IMR-90 (cell line): ENCODE data around the gene HLA-DMB. TPM values are rescaled to one million over a fixed set of nuclear protein-coding genes. Genes with fewer than 3 reads are reported as not detected.

Experiments
- ATAC-seq: fragments of 200-7000 bp; cut with Tn5 transposase; 2 replicates; pipeline ENCODE4 v1.9.1; 2020; ENCODE audit warnings: low read depth, mild to moderate bottlenecking, moderate library complexity
- BruUV-seq: library from RNA; stranded (reverse); fragments of 400-500 nt; replicated peaks from 2 replicates; lab custom pipeline; 2021; lab: Mats Ljungman, UMichigan
- CTCF ChIA-PET: fragments of 300-600 bp; formaldehyde crosslinking; extraction: SDS; loops from one replicate; lab custom pipeline; 2021; ENCODE audit warnings: antibody characterized with exemption; lab: Yijun Ruan, JAX
- POLR2A ChIA-PET: fragments of 300-600 bp; sonication (Branson Sonifier 250); formaldehyde crosslinking; loops from one replicate; lab custom pipeline; 2022; ENCODE audit warnings: antibody characterized with exemption; ENCODE audit not compliant: unreplicated experiment; lab: Charles Lee
- DNase-seq: peaks from one replicate; pipeline ENCODE4 v3.0.0; 2013
- H2AFZ ChIP-seq: replicated peaks from 2 replicates; pipeline ENCODE3; 2013; ENCODE audit warnings: low read length, mild to moderate bottlenecking; ENCODE audit not compliant: poor library complexity
- H2AK5ac ChIP-seq: 2 replicates; pipeline ENCODE4 v1.6.1; 2013; ENCODE audit warnings: low read depth, low read length, inconsistent platforms
- H2AK9ac ChIP-seq: replicated peaks from 2 replicates; pipeline ENCODE3; 2013; ENCODE audit warnings: mild to moderate bottlenecking, low read depth, low read length, moderate library complexity; ENCODE audit not compliant: poor library complexity
- H2BK120ac ChIP-seq: 2 replicates; pipeline ENCODE4 v1.6.1; 2013; ENCODE audit warnings: low read depth, low read length, inconsistent platforms
- H2BK15ac ChIP-seq: 3 replicates; pipeline ENCODE4 v1.6.1; 2013; ENCODE audit warnings: low read depth, low read length, inconsistent platforms
- H2BK20ac ChIP-seq: 2 replicates; pipeline ENCODE4 v1.6.1; 2013; ENCODE audit warnings: low read depth, mild to moderate bottlenecking, inconsistent platforms, low read length, moderate library complexity
- H2BK5ac ChIP-seq: 2 replicates; pipeline ENCODE4 v1.6.1; 2013; ENCODE audit warnings: mild to moderate bottlenecking, low read depth, low read length, inconsistent platforms; ENCODE audit not compliant: poor library complexity, severe bottlenecking
- H3K14ac ChIP-seq: replicated peaks from 2 replicates; pipeline ENCODE4 v1.6.1; 2013; ENCODE audit warnings: low read depth, low read length, inconsistent platforms
- H3K18ac ChIP-seq: 2 replicates; pipeline ENCODE4 v1.6.1; 2013; ENCODE audit warnings: low read depth, low read length, control low read depth
- H3K23ac ChIP-seq: 2 replicates; pipeline ENCODE4 v1.6.1; 2013; ENCODE audit warnings: low read depth, low read length, inconsistent platforms
- H3K27ac ChIP-seq: 2 replicates; pipeline ENCODE4 v1.5.1; 2013; ENCODE audit warnings: mild to moderate bottlenecking, control low read depth, low read length; ENCODE audit not compliant: insufficient read depth
- H3K27me3 ChIP-seq: 2 replicates; pipeline ENCODE4 v1.6.1; 2013; ENCODE audit warnings: low read length; ENCODE audit not compliant: control insufficient read depth, insufficient read depth
- H3K36me3 ChIP-seq: 2 replicates; pipeline ENCODE4 v1.6.1; 2013; ENCODE audit warnings: low read length, mixed read lengths; ENCODE audit not compliant: control insufficient read depth, insufficient read depth
- H3K4ac ChIP-seq: 2 replicates; pipeline ENCODE4 v1.6.1; 2013; ENCODE audit warnings: low read depth, low read length, inconsistent platforms
- H3K4me1 ChIP-seq: 2 replicates; pipeline ENCODE4 v1.6.1; 2013; ENCODE audit warnings: low read length, mixed read lengths; ENCODE audit not compliant: control insufficient read depth, insufficient read depth
- H3K4me2 ChIP-seq: 2 replicates; pipeline ENCODE4 v1.6.1; 2013; ENCODE audit warnings: low read depth, mild to moderate bottlenecking, control low read depth, low read length, moderate library complexity
- H3K4me3 ChIP-seq: 2 replicates; pipeline ENCODE4 v1.5.1; 2013; ENCODE audit warnings: low read depth, mild to moderate bottlenecking, control low read depth, low read length, moderate library complexity; ENCODE audit not compliant: insufficient read depth
- H3K56ac ChIP-seq: 2 replicates; pipeline ENCODE4 v1.6.1; 2013; ENCODE audit warnings: low read length, inconsistent platforms; ENCODE audit not compliant: insufficient read depth; ENCODE audit errors: extremely low read depth
- H3K79me1 ChIP-seq, 2 experiments: 2 replicates each; pipeline ENCODE4 v1.6.1; 2013; ENCODE audit warnings: low read length in 2 of 2, inconsistent platforms in 1 of 2, low read depth in 1 of 2
- H3K9ac ChIP-seq: 2 replicates; pipeline ENCODE4 v1.6.1; 2013; ENCODE audit warnings: low read depth, low read length, control low read depth
- H3K9me1 ChIP-seq: 2 replicates; pipeline ENCODE4 v1.6.1; 2013; ENCODE audit warnings: low read length, inconsistent platforms; ENCODE audit not compliant: insufficient read depth
- H3K9me3 ChIP-seq: 2 replicates; pipeline ENCODE4 v1.6.1; 2013; ENCODE audit warnings: low read length; ENCODE audit not compliant: control insufficient read depth, insufficient read depth
- H4K20me1 ChIP-seq: 2 replicates; pipeline ENCODE4 v1.6.1; 2013; ENCODE audit warnings: low read length, inconsistent platforms; ENCODE audit not compliant: insufficient read depth
- H4K5ac ChIP-seq: 2 replicates; pipeline ENCODE4 v1.6.1; 2013; ENCODE audit warnings: mild to moderate bottlenecking, low read depth, low read length, control low read depth
- H4K8ac ChIP-seq, 2 experiments: 2 replicates each; pipeline ENCODE4 v1.6.1; 2013; ENCODE audit warnings: low read depth in 2 of 2, low read length in 2 of 2, control low read depth in 1 of 2, inconsistent platforms in 1 of 2
- H4K91ac ChIP-seq: 2 replicates; pipeline ENCODE4 v1.6.1; 2013; ENCODE audit warnings: low read depth, low read length, inconsistent platforms; ENCODE audit not compliant: insufficient read depth
- BHLHE40 ChIP-seq: fragments of 150-350 bp; IDR thresholded peaks from 2 replicates; pipeline ENCODE4 v1.6.1; 2016; ENCODE audit warnings: mild to moderate bottlenecking, low read depth, low read length
- CEBPB ChIP-seq: IDR thresholded peaks from 2 replicates; pipeline ENCODE4 v1.6.1; 2012; ENCODE audit warnings: low read depth, low read length, improper control_type of control experiment
- CHD1 ChIP-seq: IDR thresholded peaks from 2 replicates; pipeline ENCODE4 v1.6.1; 2012; ENCODE audit warnings: low read depth, low read length, improper control_type of control experiment
- CTCF ChIP-seq: conservative IDR thresholded peaks from 2 replicates; pipeline ENCODE4 v1.5.1; 2012; ENCODE audit warnings: mild to moderate bottlenecking, low read depth, low read length, improper control_type of control experiment
- ELK1 ChIP-seq: fragments of 150-350 bp; IDR thresholded peaks from 2 replicates; pipeline ENCODE4 v1.6.1; 2016; ENCODE audit warnings: low read depth, mild to moderate bottlenecking, low read length, moderate library complexity, borderline replicate concordance
- FOS ChIP-seq: fragments of 150-350 bp; IDR thresholded peaks from 2 replicates; pipeline ENCODE4 v1.6.1; 2016; ENCODE audit warnings: low read depth, low read length
- MAFK ChIP-seq: IDR thresholded peaks from 2 replicates; pipeline ENCODE4 v1.6.1; 2012; ENCODE audit warnings: low read depth, low read length, improper control_type of control experiment
- MAZ ChIP-seq: IDR thresholded peaks from 2 replicates; pipeline ENCODE4 v1.6.1; 2012; ENCODE audit warnings: low read depth, mild to moderate bottlenecking, low read length, improper control_type of control experiment, moderate library complexity, borderline replicate concordance
- MXI1 ChIP-seq: IDR thresholded peaks from 2 replicates; pipeline ENCODE4 v1.6.1; 2012; ENCODE audit warnings: low read depth, mild to moderate bottlenecking, low read length, moderate library complexity, borderline replicate concordance
- NFE2L2 ChIP-seq: fragments of 150-350 bp; IDR thresholded peaks from 2 replicates; pipeline ENCODE4 v1.6.1; 2016; ENCODE audit warnings: low read depth, mild to moderate bottlenecking, low read length
- POLR2A ChIP-seq: IDR thresholded peaks from 2 replicates; pipeline ENCODE4 v1.6.1; 2012; ENCODE audit warnings: mild to moderate bottlenecking, low read depth, low read length
- RAD21 ChIP-seq: IDR thresholded peaks from 2 replicates; pipeline ENCODE4 v1.6.1; 2012; ENCODE audit warnings: low read length, improper control_type of control experiment
- RCOR1 ChIP-seq: IDR thresholded peaks from 2 replicates; pipeline ENCODE4 v1.6.1; 2012; ENCODE audit warnings: mild to moderate bottlenecking, low read length, improper control_type of control experiment; ENCODE audit not compliant: insufficient replicate concordance
- RFX5 ChIP-seq: IDR thresholded peaks from 2 replicates; pipeline ENCODE4 v1.8.0; 2012; ENCODE audit warnings: low read depth, mild to moderate bottlenecking, low read length, moderate library complexity
- SMC3 ChIP-seq: fragments of 150-350 bp; IDR thresholded peaks from 2 replicates; pipeline ENCODE4 v1.6.1; 2016; ENCODE audit warnings: low read depth, mild to moderate bottlenecking, antibody characterized with exemption, low read length, moderate library complexity
- WGBS, 2 experiments: methylation state at CpG; one replicate each; pipeline versions ENCODE4 v1.1.5 to v1.1.7; 2013; ENCODE audit warnings: missing lambda C conversion rate in 2 of 2; ENCODE audit not compliant: insufficient read length in 1 of 2; ENCODE audit errors: extremely low coverage in 2 of 2; 5-methylcytosine and 5-hydroxymethylcytosine counted together
- dilution Hi-C: fragments of 300-500 bp; cut with HindIII; formaldehyde crosslinking; loops from one replicate; pipeline ENCODE4 v1.14.3; 2018; ENCODE audit warnings: low sequenced_read_pairs; ENCODE audit not compliant: unreplicated experiment
- in situ Hi-C: fragments of 300-500 bp; cut with MboI; formaldehyde crosslinking; loops from 3 replicates; pipeline ENCODE4 v1.14.3; 2019; ENCODE audit warnings: low sequenced_read_pairs, inconsistent platforms, mixed read lengths
- intact Hi-C: fragments of 100-400 bp; cut with micrococcal nuclease; formaldehyde crosslinking; loops from 2 replicates; pipeline ENCODE4 v1.10.0; 2022
- polyA plus RNA-seq, 3 experiments: library from polyadenylated mRNA; depleted of rRNA; stranded (reverse); fragments of >200 nt; gene quantifications; 2 replicates each; pipeline ENCODE4 v1.2.3, GENCODE V29; 2012; ENCODE audit warnings: low replicate concordance in 1 of 3
- total RNA-seq: library from RNA; depleted of rRNA; stranded (reverse); fragments of >200 nt; gene quantifications from 2 replicates; pipeline ENCODE4 v1.2.3, GENCODE V29; 2012

Gene HLA-DMB
- total and polyA plus RNA-seq, 2 of the 4 experiments (the other 2 are of a cell fraction): 0.18 to 0.19 TPM

DNA sequence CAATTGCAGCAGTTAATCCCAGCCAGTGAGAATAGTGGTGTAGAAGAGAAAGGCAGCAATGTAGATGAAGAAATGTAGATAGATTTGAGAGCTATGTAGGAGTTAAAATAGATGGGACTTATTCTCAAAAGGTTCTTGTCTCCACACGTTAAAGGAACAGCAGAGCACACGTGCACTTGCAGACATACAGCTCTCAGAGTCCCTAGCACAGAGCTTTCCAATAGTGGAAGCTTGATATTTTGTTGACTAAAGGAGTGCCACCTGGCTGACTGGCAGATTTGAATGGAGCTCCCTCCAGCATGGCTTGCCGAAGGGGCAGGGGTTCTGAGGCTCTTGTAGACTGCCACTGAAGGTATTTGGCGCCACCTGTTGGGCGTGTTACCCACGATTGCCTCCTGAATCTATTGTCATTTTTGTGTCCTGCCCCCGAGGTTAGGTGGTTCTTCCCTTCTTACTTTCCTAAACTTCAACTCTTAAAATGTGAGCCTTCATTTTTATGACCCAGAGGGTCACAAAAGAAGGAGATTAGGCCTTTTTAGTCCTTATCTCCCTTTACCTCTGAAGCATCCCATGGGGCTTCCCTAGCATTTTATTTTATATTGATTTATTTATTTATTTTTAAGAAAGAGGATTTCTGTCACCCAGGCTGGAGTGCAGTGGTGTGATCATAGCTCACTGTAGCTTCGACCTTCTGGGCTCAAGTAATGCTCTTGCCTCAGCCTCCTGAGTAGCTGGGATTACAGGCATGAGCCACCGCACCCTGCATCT lies 44.0 kb upstream of the HLA-DMB start:
- no peak overlapping the region for H2BK5ac ChIP-seq
- H2BK20ac ChIP-seq: no peak overlapping the region
- intact Hi-C loops (loop anchor here (1.0 kb wide), 3 partner anchors 32 to 100 kb away; partner anchors contain the start of gene HLA-DMA), in situ Hi-C loops (no loop called here), dilution Hi-C loops (no loop called here)
- H4K91ac ChIP-seq: no peak overlapping the region
- ChIA-PET CTCF (interaction anchor here (0.6 to 3.4 kb wide), 28 partner anchors 9 to 164 kb away, joined by 3 to 29 read pairs (median 4); partner anchors contain the start of gene HLA-DMA), POLR2A (interaction anchor here (0.6 to 2.8 kb wide), 6 partner anchors 10 to 100 kb away, joined by 3 to 27 read pairs (median 4); no protein-coding TSS in a partner anchor)
- no peak overlapping the region for H2BK15ac ChIP-seq
- no peak overlapping the region for H3K27ac ChIP-seq
- H3K4ac ChIP-seq: no peak overlapping the region
- no peak overlapping the region for H3K14ac ChIP-seq
- H3K56ac ChIP-seq: no peak overlapping the region
- no peaks in the 10 kb centered on the region for H3K4me1 ChIP-seq
- peaks cover 19% of the 10 kb centered on the region for H3K36me3 ChIP-seq
- peaks cover 5% of the 10 kb centered on the region; the same call in 1 of the 2 replicates for H3K9me1 ChIP-seq
- H3K4me3 ChIP-seq: no peak overlapping the region
- peaks cover 8 to 16% of the 10 kb centered on the region in 2 experiments for H3K79me1 ChIP-seq
- H4K5ac ChIP-seq: no peak overlapping the region
- H4K8ac ChIP-seq: no peak overlapping the region
- H3K27me3 ChIP-seq: peaks cover 11% of the 10 kb centered on the region
- H3K9ac ChIP-seq: no peak overlapping the region
- peak; percentile 79 for DNase-seq
- ATAC-seq: peak; percentile 75
- H2AFZ ChIP-seq: no peak overlapping the region
- no peak overlapping the region for H2AK5ac ChIP-seq
- no TSS peak for BruUV-seq
- peak overlapping the region; percentile 37 for H2AK9ac ChIP-seq
- peaks cover 48% of the 10 kb centered on the region for H4K20me1 ChIP-seq
- 0 out of 2 replicates have a peak overlapping the region, but pooled peaks have one; percentile 4 for H3K23ac ChIP-seq
- no peak overlapping the region for H3K4me2 ChIP-seq
- H2BK120ac ChIP-seq: no peak overlapping the region
- H3K9me3 ChIP-seq: no peaks in the 10 kb centered on the region
- 50% methylated on average over 2 of the region's 9 CpGs; no CpG with 5 or more reads in 1 of the 2 experiments for WGBS, 2 experiments
- H3K18ac ChIP-seq: no peak overlapping the region
- TF ChIP-seq MAZ (peak; percentile 28; the same call in 1 of the 2 replicates), MXI1 (peak; percentile 53; the same call in 1 of the 2 replicates), FOS (no peak), ELK1 (no peak), SMC3 (peak; percentile 92), MAFK (no peak), RFX5 (no peak), BHLHE40 (no peak), CHD1 (no peak), RCOR1 (no peak), CEBPB (no peak), CTCF (peak; percentile 93), RAD21 (peak; percentile 97), POLR2A (no peak), NFE2L2 (no peak)
